NCI-H128 (cell line): ENCODE data around the gene RAB10.
"Not testable (repeated sequence)": the region's sequence is repeated elsewhere in the genome, so short reads cannot be mapped to it uniquely, and the experiment has no call there.

Experiments used
- DNase-seq: peaks from one replicate; lab custom pipeline; 2025; ENCODE audit not compliant: unreplicated experiment; lab: John Stamatoyannopoulos, UW

RAB10 gene

DNA sequence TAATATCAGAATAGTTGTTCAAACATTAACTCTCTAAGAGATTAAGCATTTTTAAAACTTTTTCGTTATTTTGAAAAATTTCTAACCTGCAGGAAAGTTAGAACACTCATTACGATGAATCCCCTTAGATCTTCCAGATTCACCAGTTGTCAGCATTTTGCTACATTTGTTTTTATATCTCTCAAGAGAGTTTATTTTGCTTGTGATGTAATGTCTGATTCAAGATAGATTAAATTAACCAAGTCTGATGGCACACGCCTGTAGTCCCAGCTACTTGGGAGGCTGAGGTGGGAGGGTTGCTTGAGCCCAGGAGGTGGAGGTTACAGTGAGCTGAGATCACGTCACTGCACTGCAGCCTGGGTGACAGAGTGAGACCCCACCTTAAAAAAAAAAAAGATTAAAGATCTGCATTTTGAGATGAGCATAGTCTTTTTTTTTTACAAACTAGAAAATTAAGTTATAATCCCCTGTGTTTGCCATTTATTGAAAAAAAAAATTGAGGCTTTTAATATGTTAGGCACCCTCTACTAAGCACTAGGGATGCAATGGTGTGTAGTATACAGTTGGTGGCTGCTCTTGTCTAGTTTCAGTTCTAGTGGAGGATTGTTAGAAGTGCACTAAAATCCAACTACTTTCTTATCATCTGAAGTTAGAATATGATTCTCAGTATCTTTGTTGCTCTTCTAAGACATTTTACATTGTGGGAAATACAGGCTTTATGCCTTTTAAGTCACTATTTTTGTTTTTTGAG is 20.9 kb downstream of the RAB10 start:
- no peak for DNase-seq

DNA sequence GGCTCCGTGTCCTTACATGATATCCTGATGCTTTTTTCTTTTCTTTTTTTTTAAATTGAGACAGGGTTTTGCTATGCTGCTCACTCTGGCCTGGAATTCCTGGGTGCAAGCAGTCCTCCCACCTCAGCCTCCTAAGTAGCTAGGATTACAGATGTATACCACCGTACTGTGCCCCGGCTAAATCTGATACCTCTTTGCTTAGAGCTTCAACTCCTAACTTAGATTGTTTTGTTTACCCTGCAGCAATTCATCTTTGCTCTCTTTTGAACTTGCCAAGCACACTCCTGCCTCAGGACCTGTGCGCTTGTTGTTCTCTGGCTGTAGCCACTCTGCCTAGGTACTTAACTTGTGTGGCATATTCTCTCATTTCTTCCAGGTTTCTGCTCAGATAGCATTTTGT is 24.5 kb downstream of the RAB10 start:
- no peak for DNase-seq

DNA sequence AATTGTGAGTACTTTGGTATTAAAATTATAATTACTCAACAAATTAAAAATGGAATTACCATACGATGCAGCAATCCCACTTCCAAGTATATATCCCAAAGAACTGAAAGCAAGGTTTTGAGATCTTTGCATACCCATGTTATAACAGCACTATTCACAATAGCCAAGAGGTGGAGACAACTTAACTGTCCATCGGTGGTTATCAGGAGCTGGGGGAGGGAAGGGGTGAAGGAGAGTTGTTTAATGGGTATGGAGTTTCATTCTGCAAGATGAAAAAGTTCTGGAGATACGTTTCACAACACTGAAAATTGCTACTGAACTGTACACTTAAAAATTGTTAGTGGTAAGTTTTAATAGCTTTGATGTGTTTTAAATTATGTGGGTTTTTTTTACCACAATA is 25.7 kb downstream of the RAB10 start:
- DNase-seq = no peak

DNA sequence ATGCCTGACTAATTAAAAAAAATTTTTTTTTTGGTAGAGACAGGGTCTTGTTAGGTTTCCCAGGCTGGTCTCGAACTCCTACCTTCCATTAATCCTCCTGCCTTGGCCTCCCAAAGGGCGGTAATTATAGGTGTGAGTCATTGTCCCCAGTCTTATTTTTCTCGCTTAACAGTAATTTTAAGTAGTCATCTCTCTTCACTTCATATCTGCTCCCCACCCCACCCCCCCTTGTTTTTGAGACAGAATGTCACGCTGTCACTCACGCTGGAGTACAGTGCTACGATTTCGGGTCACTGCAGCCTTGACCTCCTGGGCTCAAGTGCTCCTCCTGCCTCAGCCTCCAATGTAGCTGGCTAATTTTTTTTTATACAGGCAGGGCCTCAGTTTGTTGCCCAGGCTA is 27.7 kb downstream of the RAB10 start:
- no peak for DNase-seq

DNA sequence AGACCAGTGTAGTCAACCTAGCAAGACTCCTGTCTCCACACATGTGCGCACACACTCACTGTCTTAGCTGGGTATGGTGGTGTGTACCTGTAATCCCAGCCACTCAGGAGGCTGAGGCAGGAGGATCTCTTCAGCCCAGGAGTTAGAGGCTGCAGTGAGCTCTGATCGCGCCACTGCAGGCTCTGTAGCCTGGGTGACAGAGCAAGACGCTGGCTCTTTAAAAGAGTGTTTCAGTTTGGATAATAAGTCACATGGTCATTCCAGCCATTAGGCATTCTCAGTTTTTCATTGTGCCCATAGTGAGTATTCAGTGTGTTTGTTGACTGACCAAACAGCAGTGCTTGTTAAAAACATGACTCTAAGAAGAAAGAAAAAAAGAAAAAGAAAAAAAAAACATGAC is 31.0 kb downstream of the RAB10 start:
- no peak for DNase-seq

DNA sequence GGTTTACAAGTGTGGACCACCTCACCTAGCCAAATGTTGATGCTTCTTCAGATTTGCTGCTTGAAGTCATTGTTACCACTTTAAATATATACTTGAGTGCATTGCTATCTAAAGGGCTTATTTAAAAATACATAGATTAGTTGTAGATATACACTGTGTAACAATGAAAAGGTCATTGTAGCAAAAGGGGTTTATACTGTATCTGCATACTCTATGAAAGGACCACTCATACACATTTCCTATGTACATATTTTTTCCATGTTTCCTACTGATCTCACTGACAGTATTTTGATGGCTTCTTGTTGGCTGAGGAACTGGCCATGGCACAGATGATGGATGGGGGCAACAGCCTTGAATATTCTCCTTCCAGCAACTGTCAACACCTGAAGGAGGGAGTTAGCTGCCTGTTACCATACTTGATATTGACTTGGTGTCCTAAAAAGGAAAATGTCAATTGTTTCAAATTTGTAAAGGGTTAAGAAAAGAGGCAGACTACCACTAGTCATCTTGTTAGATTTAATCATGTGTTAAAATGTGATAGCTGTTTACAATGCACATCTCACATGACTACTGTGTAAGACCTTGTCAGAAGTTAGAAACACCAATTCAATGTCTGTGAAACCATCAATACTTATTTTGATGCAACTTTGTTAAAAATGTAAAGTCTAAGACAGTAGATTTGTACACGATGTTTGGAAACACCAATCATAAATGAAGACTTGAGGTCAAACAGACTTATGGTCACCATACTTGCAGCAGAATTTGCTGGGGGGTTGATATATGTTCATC is 33.5 kb downstream of the RAB10 start:
- DNase-seq = no peak

DNA sequence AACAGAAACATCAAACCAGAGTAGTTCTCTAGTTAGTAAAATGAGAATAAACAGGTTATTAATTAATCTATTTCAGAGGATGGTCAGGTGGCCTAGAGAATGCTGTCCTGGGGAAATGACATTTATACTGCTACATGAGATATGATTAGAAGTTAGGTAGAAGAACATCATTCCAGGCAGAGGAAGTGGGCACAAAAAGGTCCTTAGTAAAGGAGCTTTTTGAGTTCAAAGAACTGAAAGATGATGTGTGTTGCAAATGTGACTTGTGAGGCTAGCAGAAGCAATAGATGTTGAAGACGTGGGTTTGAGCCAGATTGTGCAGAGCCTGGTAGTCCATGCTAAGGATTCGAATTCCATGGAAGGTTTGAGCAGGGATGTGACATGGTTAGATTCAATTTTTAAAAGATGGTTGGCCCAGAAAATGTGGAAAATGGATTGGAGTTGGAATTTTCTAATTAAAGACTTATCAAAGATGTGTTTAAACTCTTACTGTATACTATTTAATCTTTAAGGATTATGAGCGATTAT is 34.2 kb downstream of the RAB10 start:
- DNase-seq = no peak

DNA sequence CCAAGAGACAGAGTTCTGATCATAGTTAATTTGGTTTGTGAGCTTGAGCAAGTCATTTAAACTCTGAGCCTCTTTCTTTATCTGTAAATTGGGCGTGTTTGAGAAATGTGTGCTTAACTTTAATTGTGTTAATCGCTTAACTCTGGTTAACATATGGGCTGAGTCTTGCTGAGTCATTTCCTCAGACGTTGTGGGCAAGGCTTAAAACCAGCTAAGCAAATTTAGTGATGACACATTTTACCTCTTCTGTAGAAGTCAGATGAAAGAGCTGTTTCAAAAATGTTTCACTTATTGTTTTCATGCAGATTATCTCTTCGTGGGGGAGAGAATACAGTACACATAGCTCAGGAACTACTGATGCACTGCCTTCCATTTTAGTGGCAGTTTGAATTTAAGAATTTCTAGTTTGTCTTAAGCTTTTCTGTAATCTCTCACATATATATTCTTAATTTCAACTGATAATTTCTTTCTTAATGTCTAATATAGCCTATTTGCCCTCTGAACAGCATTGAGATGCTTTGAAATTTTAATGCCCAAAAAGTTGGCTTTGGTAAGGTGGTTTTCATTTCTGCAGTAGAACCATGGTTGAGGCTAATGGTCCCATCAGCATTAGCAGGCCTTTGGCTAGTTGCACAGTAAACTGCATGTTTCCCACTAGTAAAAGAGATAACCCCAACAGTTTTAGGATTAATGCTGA is 34.9 kb downstream of the RAB10 start:
- DNase-seq = no peak

DNA sequence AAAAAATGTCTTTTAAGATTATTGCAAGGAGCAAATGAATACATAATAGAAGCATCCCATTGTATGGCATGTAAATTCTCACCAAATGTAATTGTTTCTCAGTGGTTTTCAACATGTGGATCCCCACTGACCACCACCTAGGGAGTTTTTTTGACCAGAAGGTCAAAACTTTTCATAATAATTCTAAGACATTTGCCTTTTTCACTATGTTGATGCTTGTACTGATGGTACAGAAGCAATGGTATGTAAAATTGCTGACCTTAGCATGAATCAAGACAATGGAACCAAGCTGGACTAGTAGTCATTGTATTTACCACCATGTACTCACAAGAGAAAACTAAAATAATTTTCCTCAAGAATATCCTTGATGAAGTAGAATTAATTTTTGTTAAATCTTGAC is 36.8 kb downstream of the RAB10 start:
- no peak for DNase-seq

DNA sequence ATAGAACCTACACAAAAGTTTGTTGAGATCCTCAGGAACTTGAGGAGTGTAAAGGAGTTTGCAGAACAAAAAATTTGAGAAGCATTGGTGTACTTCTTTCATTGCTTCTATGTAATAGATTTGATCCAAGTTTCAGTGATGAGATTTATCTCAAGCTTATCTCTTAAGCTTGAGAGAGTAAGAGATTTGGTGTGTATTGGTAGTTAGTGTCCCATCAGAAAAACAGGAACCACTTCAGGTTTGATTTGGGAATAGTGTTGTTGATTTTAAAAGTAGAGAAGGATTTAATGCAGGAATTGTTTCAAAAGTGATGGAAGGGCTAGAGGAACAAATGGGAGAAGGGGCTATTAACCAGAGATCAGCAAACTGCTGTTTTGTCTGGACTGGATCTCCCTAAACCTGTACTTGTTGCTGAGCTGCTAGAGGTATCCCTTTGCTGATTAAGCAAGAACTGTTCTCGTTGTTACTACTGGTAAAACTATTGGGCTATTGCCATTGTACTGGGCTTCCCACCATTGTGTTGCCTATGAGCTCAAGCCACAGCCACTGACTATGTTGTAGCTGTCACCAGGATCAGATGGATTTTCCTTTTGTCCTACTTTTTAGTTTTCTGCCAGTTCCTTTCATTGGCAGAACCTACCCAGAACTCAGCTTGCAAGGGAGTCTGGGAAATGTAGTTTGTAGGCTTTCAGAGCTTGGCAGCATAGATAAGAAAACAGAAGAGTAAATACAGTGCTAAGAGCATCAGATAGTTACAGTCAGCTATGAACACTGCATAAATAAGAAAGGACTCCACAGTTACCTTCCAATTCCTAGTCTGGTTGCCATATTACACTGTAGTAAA is 39.3 kb downstream of the RAB10 start:
- DNase-seq = no peak

DNA sequence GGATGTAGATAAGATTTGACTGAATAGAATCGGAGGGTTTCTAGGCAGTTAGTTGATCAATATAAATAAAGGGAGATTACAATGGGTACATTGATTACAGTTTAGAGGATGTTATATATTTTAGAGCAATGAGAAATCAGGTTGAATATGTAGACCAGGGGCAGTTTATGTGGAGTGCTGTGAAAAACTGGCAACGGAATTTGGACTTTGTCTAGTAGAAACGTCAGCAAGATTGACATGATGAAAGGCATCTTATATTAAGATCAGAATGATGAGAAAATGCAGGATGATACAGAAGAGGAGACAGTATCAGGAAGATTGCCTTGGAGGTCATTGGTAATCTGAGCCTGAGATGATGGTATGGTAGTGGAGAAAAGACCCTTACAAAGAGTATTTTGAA is 39.9 kb downstream of the RAB10 start:
- DNase-seq = no peak

DNA sequence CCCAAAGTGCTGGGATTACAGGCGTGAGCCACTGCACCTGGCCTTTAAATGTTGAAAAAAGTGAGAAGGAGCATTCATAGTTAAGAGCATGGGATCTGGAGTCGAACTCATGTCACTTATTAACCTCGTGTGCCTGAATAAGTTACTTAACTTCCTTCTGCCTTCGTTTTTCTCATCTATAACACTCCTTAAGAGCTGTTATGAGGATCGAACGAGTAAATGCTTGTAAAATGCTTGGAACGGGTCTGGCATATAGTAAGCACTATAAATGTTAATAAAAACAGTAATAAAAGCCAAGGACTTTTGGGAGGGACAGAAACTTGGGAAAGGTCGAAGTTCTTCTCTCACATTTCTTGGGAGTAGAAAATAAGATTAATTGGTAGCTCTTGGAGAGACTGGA is 40.8 kb downstream of the RAB10 start:
- DNase-seq = no peak

DNA sequence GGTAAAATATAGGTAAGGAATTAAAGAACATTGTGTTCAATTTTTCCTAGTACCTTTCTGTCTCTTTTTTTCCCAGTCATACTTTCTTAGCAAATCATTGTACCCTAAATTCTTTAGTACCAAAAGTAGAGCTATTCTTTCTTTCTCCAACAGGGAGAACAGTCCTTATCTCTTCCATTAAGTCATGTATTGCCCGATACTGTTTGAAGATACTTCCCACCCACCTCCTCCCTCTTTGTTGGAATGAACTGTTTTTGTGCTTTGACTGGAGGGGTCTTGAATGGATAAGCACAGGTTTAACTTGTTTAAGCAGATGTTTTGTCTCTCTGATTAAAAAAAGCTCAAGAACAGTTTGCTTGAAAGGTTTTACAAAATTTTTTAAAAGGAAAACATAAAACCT is 41.3 kb downstream of the RAB10 start:
- no peak for DNase-seq

DNA sequence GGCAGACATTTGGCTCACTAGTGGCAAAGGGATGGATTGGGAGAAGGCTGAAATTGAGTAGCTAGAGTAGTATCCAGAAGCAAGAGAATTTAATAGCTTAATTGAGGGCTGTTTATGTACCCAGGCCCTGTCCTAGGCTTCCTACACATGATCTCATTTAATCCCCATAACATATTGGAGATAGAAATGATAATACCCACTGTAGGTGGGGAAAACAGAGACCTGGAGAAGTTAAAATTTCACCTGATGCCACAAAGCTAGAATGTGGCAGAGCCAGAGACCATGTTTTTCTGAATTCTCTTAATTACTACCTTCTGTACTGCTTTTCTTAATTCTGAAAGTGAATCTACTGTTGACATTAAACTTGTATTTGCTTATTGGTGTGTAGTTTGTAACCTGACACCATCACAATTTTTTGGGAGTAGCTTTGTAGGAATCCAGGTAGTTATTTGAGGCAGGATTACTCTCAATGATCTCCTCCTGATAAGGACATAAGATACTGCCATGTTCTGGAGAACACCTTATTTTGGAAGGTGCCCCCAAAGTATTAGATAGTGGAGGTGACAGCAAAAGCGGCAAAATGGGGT is 42.2 kb downstream of the RAB10 start:
- DNase-seq = no peak

DNA sequence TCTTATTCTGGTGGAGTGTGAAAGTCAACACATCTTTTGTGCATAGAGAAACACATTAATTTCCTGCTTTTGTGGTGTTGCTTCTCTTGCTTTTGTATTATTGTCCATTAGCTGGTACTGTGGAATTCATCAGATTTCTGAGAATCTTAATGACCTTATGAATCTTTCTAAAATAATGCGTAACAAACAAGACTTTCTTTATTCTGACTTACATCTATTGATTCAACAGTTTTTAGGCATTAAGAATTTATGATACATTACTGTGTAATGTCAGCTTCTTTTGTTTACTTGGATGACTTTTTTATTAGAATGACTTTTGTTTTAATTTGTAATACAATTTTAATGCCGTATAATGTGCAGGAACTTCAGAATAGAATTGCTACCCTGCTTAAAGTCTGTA is 43.4 kb downstream of the RAB10 start:
- DNase-seq = no peak

DNA sequence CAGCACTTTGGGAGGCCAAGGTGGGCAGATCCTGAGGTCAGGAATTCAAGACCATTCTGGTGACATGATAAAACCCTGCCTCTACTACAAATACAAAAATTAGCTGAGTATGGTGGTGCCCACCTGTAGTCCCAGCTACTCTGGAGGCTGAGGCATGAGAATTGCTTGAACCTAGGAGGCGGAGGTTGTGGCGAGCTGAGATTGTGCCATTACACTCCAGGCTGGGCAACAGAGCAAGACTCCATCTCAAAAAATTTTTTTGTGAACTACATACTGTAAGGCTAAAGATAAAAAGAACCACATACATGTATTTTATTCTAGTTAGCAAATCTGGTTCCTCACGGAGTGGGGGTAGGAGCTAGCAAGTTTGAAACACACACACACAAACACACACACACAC is 45.1 kb downstream of the RAB10 start:
- DNase-seq = no peak

DNA sequence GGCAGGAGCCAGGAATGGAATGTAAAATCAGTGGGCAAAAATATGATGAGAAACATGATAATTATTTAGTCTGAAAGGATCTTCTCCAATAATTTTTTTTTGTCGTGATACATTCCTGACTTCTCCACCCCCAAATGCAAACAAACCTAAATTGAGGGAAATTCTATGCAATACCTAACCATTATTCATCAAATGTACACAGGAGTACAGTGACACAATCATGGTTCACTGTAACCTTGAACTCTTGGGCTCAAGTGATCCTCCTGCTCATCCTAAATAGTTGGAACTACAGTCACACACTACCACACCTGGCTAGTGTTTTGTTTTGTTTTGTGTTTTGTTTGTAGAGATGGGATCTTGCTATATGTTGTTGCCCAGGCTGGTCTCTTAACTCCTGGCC is 46.5 kb downstream of the RAB10 start:
- DNase-seq = no peak

DNA sequence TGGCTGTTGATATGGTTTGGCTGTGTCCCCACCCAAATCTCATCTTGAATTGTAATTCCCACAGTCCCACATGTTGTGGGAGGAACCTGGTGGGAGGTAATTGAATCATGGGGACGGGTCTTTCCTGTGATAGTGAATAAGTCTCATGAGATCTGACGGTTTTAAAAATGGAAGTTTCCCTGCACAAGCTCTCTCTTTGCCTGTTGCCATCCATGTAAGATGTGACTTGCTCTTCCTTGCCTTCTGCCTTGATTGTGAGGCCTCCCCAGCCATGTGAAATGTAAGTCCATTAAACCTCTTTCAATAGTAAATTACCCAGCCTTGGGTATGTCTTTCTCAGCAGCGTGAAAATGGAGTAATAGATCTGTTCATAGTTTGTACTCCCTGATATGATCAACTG is 47.0 kb downstream of the RAB10 start:
- DNase-seq = not testable (repeated sequence)

DNA sequence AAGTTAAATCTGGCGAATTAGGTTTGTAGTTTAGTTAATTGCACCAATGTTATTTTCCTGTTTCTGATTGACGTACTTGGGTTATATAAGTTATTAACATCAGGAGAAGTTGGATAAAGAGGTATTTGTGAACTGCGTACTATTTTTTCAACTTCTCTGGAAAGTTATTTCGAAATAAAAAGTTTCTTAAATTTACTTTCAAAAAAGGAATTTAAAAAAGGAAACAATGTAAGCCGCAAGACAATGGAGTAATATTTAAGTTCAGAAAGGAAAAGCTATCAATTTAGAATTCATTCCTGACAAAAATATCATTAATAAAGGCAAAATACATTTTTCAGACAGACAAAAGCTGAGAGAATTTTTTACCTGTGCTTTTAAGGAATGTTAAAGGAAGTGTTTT is 47.7 kb downstream of the RAB10 start:
- no peak for DNase-seq

DNA sequence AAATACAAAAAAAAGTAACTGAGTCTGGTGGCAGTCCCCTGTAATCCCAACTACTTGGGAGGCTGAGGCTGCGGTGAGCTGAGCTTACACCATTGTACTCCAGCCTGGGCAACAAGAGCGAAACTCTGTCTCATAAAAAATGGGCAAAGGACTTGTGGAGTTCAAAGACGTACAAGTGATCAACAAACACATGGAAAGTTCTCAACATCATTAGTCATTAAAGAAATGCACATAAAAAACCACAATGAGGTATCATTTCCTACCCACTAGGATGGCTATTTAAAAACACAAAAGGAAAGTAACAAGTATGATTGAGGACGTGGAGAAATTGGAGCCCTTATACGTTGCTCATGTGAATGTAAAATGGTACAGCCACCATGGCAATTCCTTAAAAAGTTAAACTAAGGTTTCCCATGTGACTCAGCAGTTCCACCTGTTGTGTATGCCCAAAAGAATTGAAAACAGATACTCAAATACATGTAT is 52.3 kb downstream of the RAB10 start:
- DNase-seq = no peak
